Gastrocnemius medialis (tissue), 4 donors: Measurements from ENCODE around the gene NYAP2. TPM values are rescaled to one million over a fixed set of nuclear protein-coding genes. Genes with fewer than 3 reads are reported as not detected.

Experiments used
- ATAC-seq, 2 donors: fragments of 150-250 bp; one replicate each; pipeline ENCODE4 v1.9.1; 2016
- DNase-seq, 2 donors: peaks; one replicate each; pipeline ENCODE4 v3.0.0-alpha.2; 2019
- H3K27ac ChIP-seq, 4 donors: fragments of 200-600 bp; sonication (generic); 1 replicate in 1 of 4; 2 replicates in 3 of 4; pipeline ENCODE4 v1.5.1; 2016 to 2018; ENCODE audit warnings: mild to moderate bottlenecking in 2 of 4, moderate library complexity in 1 of 4
- H3K27me3 ChIP-seq, 3 donors: fragments of 200-600 bp; sonication (generic) in 2 of 3; 1 replicate in 1 of 3; 2 replicates in 2 of 3; pipeline versions ENCODE4 v1.5.1 to v1.6.0; 2016 to 2019; ENCODE audit warnings: mild to moderate bottlenecking in 1 of 3, moderate library complexity in 1 of 3
- H3K36me3 ChIP-seq, 2 donors: fragments of 200-600 bp; sonication (generic) in 1 of 2; one replicate each; pipeline ENCODE4 v1.5.1; 2017 to 2018
- H3K4me1 ChIP-seq, 2 donors: fragments of 200-600 bp; sonication (generic) in 1 of 2; one replicate each; pipeline ENCODE4 v1.5.1; 2016 to 2017; ENCODE audit warnings: mild to moderate bottlenecking in 2 of 2
- H3K4me3 ChIP-seq, 4 donors: fragments of 200-600 bp; sonication (generic) in 3 of 4; 1 replicate in 1 of 4; 2 replicates in 3 of 4; pipeline ENCODE4 v1.5.1; 2016 to 2019; ENCODE audit warnings: mild to moderate bottlenecking in 2 of 4
- H3K9me3 ChIP-seq, 3 donors: fragments of 200-600 bp; sonication (generic) in 2 of 3; 1 replicate in 1 of 3; 2 replicates in 2 of 3; pipeline ENCODE4 v1.5.1; 2016 to 2019
- CTCF ChIP-seq, 5 experiments: fragments of 450-650 bp in 3 of 5; fragments of 200-600 bp in 2 of 5; sonication (generic) in 2 of 5; IDR thresholded peaks in 4 of 5; conservative IDR thresholded peaks in 1 of 5; 1 replicate in 4 of 5; 2 replicates in 1 of 5; pipeline ENCODE4 v1.5.1; 2016 to 2019; ENCODE audit warnings: antibody characterized with exemption in 5 of 5, mild to moderate bottlenecking in 3 of 5, moderate library complexity in 3 of 5
- POLR2A ChIP-seq, 2 donors: fragments of 450-650 bp; IDR thresholded peaks; one replicate each; pipeline ENCODE4 v1.6.1; 2017; ENCODE audit warnings: antibody characterized with exemption in 2 of 2, mild to moderate bottlenecking in 2 of 2, moderate library complexity in 2 of 2
- in situ Hi-C, 4 donors: fragments of 200-750 bp; cut with MboI; loops; one replicate each; pipeline versions ENCODE4 v1.15.0 to v1.8.0; 2017; ENCODE audit warnings: low sequenced_read_pairs in 4 of 4
- intact Hi-C: fragments of 100-400 bp; cut with DNase I; formaldehyde crosslinking; loops from one replicate; pipeline ENCODE4 v1.15.1; 2023; ENCODE audit warnings: low total_unique reads
- total RNA-seq, 4 donors: library from RNA; depleted of rRNA; stranded (reverse); fragments of >200 nt; gene quantifications; one replicate each; pipeline versions ENCODE4 v1.1.0 to v1.2.3, GENCODE V29; 2016

The NYAP2 gene
- total RNA-seq, 4 donors from 2014 or later, result 0.36 to 1.7 (median 1.5) TPM

GRCh38 chr2:225616372-225616771 is 216.9 kb downstream of the NYAP2 start:
- no peaks in the 10 kb centered on the region for H3K36me3 ChIP-seq
- no peak overlapping the region for H3K4me3 ChIP-seq
- intact Hi-C loops (no loop called here), in situ Hi-C loops (no loop called here)
- H3K9me3 ChIP-seq, result no peaks in the 10 kb centered on the region
- DNase-seq (no peak), ATAC-seq (no peak)
- no peaks in the 10 kb centered on the region for H3K4me1 ChIP-seq
- no peak for TF ChIP-seq CTCF (IDR thresholded peaks at IDR 0.05 in 4 of 5, conservative IDR thresholded peaks at IDR 0.05 in 1 of 5)
- TF ChIP-seq POLR2A (IDR thresholded peaks at IDR 0.05), result no peak
- H3K27ac ChIP-seq, result no peak overlapping the region
- no peaks in the 10 kb centered on the region for H3K27me3 ChIP-seq

- no peak overlapping the region for H3K4me3 ChIP-seq
- no peaks in the 10 kb centered on the region for H3K4me1 ChIP-seq
- DNase-seq (no peak), ATAC-seq (no peak)
- intact Hi-C loops (no loop called here), in situ Hi-C loops (no loop called here)
- TF ChIP-seq CTCF (IDR thresholded peaks at IDR 0.05 in 4 of 5, conservative IDR thresholded peaks at IDR 0.05 in 1 of 5), result no peak
- TF ChIP-seq POLR2A (IDR thresholded peaks at IDR 0.05), result no peak
- no peaks in the 10 kb centered on the region for H3K27me3 ChIP-seq
- no peaks in the 10 kb centered on the region for H3K36me3 ChIP-seq
- no peaks in the 10 kb centered on the region for H3K9me3 ChIP-seq
- no peak overlapping the region for H3K27ac ChIP-seq
Measured at GRCh38 chr2:225616848-225617247, 217.3 kb downstream of the NYAP2 start.

- Histone ChIP-seq H3K4me1 (no peaks in the 10 kb centered on the region), H3K27me3 (no peaks in the 10 kb centered on the region), H3K9me3 (no peaks in the 10 kb centered on the region), H3K27ac (no peak overlapping the region), H3K4me3 (no peak overlapping the region), H3K36me3 (no peaks in the 10 kb centered on the region)
- DNase-seq (no peak), ATAC-seq (no peak)
- intact Hi-C loops, result no loop called here
- in situ Hi-C loops, result no loop called here
- no peak for TF ChIP-seq POLR2A (IDR thresholded peaks at IDR 0.05)
- TF ChIP-seq CTCF (IDR thresholded peaks at IDR 0.05 in 4 of 5, conservative IDR thresholded peaks at IDR 0.05 in 1 of 5), result no peak
Measured at GRCh38 chr2:225620227-225620626, 220.7 kb downstream of the NYAP2 start.

GRCh38 chr2:225630824-225631533 is 231.5 kb downstream of the NYAP2 start:
- no peak for TF ChIP-seq POLR2A (IDR thresholded peaks at IDR 0.05)
- TF ChIP-seq CTCF (IDR thresholded peaks at IDR 0.05 in 4 of 5, conservative IDR thresholded peaks at IDR 0.05 in 1 of 5), result no peak
- H3K9me3 ChIP-seq, result no peaks in the 10 kb centered on the region
- no peaks in the 10 kb centered on the region for H3K27me3 ChIP-seq
- DNase-seq (no peak), ATAC-seq (no peak)
- H3K4me3 ChIP-seq, result no peak overlapping the region
- no peaks in the 10 kb centered on the region for H3K4me1 ChIP-seq
- intact Hi-C loops, result no loop called here
- in situ Hi-C loops, result no loop called here
- no peak overlapping the region for H3K27ac ChIP-seq
- no peaks in the 10 kb centered on the region for H3K36me3 ChIP-seq

GRCh38 chr2:225632351-225632750 is 232.8 kb downstream of the NYAP2 start:
- no peak for DNase-seq
- no peak for ATAC-seq
- intact Hi-C loops, result no loop called here
- Histone ChIP-seq H3K27ac (no peak overlapping the region), H3K36me3 (no peaks in the 10 kb centered on the region), H3K4me3 (no peak overlapping the region), H3K9me3 (no peaks in the 10 kb centered on the region), H3K27me3 (no peaks in the 10 kb centered on the region), H3K4me1 (no peaks in the 10 kb centered on the region)
- no peak for TF ChIP-seq POLR2A (IDR thresholded peaks at IDR 0.05)
- no peak for TF ChIP-seq CTCF (IDR thresholded peaks at IDR 0.05 in 4 of 5, conservative IDR thresholded peaks at IDR 0.05 in 1 of 5)
- in situ Hi-C loops, result no loop called here
